Measurements from ENCODE around the gene TGM2. TPM values are rescaled to one million over a fixed set of nuclear protein-coding genes. Genes with fewer than 3 reads are reported as not detected.
A peak's percentile ranks its signal among the peaks of the same experiment; 100 is the strongest.

TGM2 gene
- 1 to 10 TPM in 1 of 2 donors, under 1 TPM in 1; 0.81 to 2.4 TPM for total RNA-seq

GRCh38 chr20:38165089-38165965 lies at the start of gene TGM2:
TSS of gene TGM2 (minus strand) at chr20:38165270. CDS start at chr20:38165198, 72 bp downstream.
- H3K4me1 Mint-ChIP-seq (ENCODE audit: low read depth in 2 of 2): peaks cover 18 to 25% of the 10 kb centered on the region in 2 donors
- peak within 1 kb of the TSS; percentile 68 for H3K4me3 Mint-ChIP-seq
- peaks cover 0 to 8% of the 10 kb centered on the region in 2 donors for H3K27me3 Mint-ChIP-seq
- no peaks in the 10 kb centered on the region for H3K36me3 Mint-ChIP-seq
- H3K27ac Mint-ChIP-seq: peak within 1 kb of the TSS in 1 of 2 donors; percentile 66
- no peaks in the 10 kb centered on the region for H3K9me3 Mint-ChIP-seq
- DNase-seq (ENCODE audit: low spot score) (peak; percentile 85), ATAC-seq (peak; percentile 88 to 95)

GRCh38 chr20:38214256-38215193 lies 49.5 kb upstream of the TGM2 start:
- DNase-seq (ENCODE audit: low spot score) (no peak), ATAC-seq (no peak)
- Mint-ChIP-seq H3K27me3 (peaks cover 0 to 2% of the 10 kb centered on the region in 2 donors), H3K4me3 (no peak overlapping the region), H3K36me3 (no peaks in the 10 kb centered on the region), H3K27ac (no peak overlapping the region), H3K9me3 (no peaks in the 10 kb centered on the region), H3K4me1 (ENCODE audit: low read depth in 2 of 2) (no peaks in the 10 kb centered on the region)

- no peak for DNase-seq (ENCODE audit: low spot score)
Measured at GRCh38 chr20:38213607-38213940, 48.5 kb upstream of the TGM2 start.

GRCh38 chr20:38212806-38213606 lies 47.9 kb upstream of the TGM2 start:
- H3K9me3 Mint-ChIP-seq: no peaks in the 10 kb centered on the region
- DNase-seq (ENCODE audit: low spot score) (no peak), ATAC-seq (peak in 1 of 2 donors; percentile 51)
- no peak overlapping the region for H3K4me3 Mint-ChIP-seq
- H3K36me3 Mint-ChIP-seq: no peaks in the 10 kb centered on the region
- peaks cover 0 to 8% of the 10 kb centered on the region in 2 donors for H3K27me3 Mint-ChIP-seq
- no peaks in the 10 kb centered on the region for H3K4me1 Mint-ChIP-seq (ENCODE audit: low read depth in 2 of 2)
- H3K27ac Mint-ChIP-seq: no peak overlapping the region

More at GRCh38 chr20:38213607-38213940, 48.5 kb upstream of the TGM2 start:
- Mint-ChIP-seq H3K4me3 (no peak overlapping the region), H3K27me3 (peaks cover 0 to 4% of the 10 kb centered on the region in 2 donors), H3K9me3 (no peaks in the 10 kb centered on the region), H3K36me3 (no peaks in the 10 kb centered on the region), H3K4me1 (ENCODE audit: low read depth in 2 of 2) (no peaks in the 10 kb centered on the region), H3K27ac (no peak overlapping the region)
- no peak for ATAC-seq

- H3K4me3 Mint-ChIP-seq: no peak overlapping the region
- H3K27ac Mint-ChIP-seq: no peak overlapping the region
- no peaks in the 10 kb centered on the region for H3K4me1 Mint-ChIP-seq (ENCODE audit: low read depth in 2 of 2)
- ATAC-seq (no peak), DNase-seq (ENCODE audit: low spot score) (no peak)
- H3K9me3 Mint-ChIP-seq: no peaks in the 10 kb centered on the region
- H3K27me3 Mint-ChIP-seq: peaks cover 0 to 16% of the 10 kb centered on the region in 2 donors
- no peaks in the 10 kb centered on the region for H3K36me3 Mint-ChIP-seq
Measured at GRCh38 chr20:38211200-38212097, 46.4 kb upstream of the TGM2 start.

- Mint-ChIP-seq H3K4me1 (ENCODE audit: low read depth in 2 of 2) (no peaks in the 10 kb centered on the region), H3K27ac (no peak overlapping the region), H3K4me3 (no peak overlapping the region), H3K27me3 (peaks cover 0 to 17% of the 10 kb centered on the region in 2 donors), H3K9me3 (no peaks in the 10 kb centered on the region), H3K36me3 (no peaks in the 10 kb centered on the region)
- DNase-seq (ENCODE audit: low spot score) (peak; percentile 6), ATAC-seq (no peak)
Measured at GRCh38 chr20:38210741-38211140, 45.7 kb upstream of the TGM2 start.

GRCh38 chr20:38209736-38210405 lies 44.8 kb upstream of the TGM2 start:
- H3K9me3 Mint-ChIP-seq: no peaks in the 10 kb centered on the region
- no peak overlapping the region for H3K27ac Mint-ChIP-seq
- DNase-seq (ENCODE audit: low spot score) (peak; percentile 8), ATAC-seq (no peak)
- no peaks in the 10 kb centered on the region for H3K4me1 Mint-ChIP-seq (ENCODE audit: low read depth in 2 of 2)
- no peaks in the 10 kb centered on the region for H3K36me3 Mint-ChIP-seq
- H3K4me3 Mint-ChIP-seq: no peak overlapping the region
- peaks cover 7 to 17% of the 10 kb centered on the region in 2 donors for H3K27me3 Mint-ChIP-seq

GRCh38 chr20:38209054-38209675 lies 44.1 kb upstream of the TGM2 start:
- Mint-ChIP-seq H3K9me3 (no peaks in the 10 kb centered on the region), H3K36me3 (no peaks in the 10 kb centered on the region), H3K4me3 (no peak overlapping the region), H3K27me3 (peaks cover 12 to 18% of the 10 kb centered on the region in 2 donors), H3K27ac (no peak overlapping the region), H3K4me1 (ENCODE audit: low read depth in 2 of 2) (no peaks in the 10 kb centered on the region)
- ATAC-seq: no peak
- peak; percentile 37 for DNase-seq (ENCODE audit: low spot score)

GRCh38 chr20:38208523-38208922 lies 43.5 kb upstream of the TGM2 start:
- H3K27ac Mint-ChIP-seq: no peak overlapping the region
- no peaks in the 10 kb centered on the region for H3K36me3 Mint-ChIP-seq
- H3K4me3 Mint-ChIP-seq: no peak overlapping the region
- ATAC-seq (no peak), DNase-seq (ENCODE audit: low spot score) (peak; percentile 23)
- H3K27me3 Mint-ChIP-seq: peaks cover 12 to 18% of the 10 kb centered on the region in 2 donors
- no peaks in the 10 kb centered on the region for H3K9me3 Mint-ChIP-seq
- no peaks in the 10 kb centered on the region for H3K4me1 Mint-ChIP-seq (ENCODE audit: low read depth in 2 of 2)

- no peak overlapping the region for H3K27ac Mint-ChIP-seq
- no peaks in the 10 kb centered on the region for H3K9me3 Mint-ChIP-seq
- DNase-seq (ENCODE audit: low spot score) (no peak), ATAC-seq (no peak)
- H3K4me3 Mint-ChIP-seq: no peak overlapping the region
- no peaks in the 10 kb centered on the region for H3K4me1 Mint-ChIP-seq (ENCODE audit: low read depth in 2 of 2)
- no peaks in the 10 kb centered on the region for H3K36me3 Mint-ChIP-seq
- peaks cover 12 to 18% of the 10 kb centered on the region in 2 donors for H3K27me3 Mint-ChIP-seq
Measured at GRCh38 chr20:38208088-38208487, 43.0 kb upstream of the TGM2 start.

- Mint-ChIP-seq H3K4me1 (ENCODE audit: low read depth in 2 of 2) (no peaks in the 10 kb centered on the region), H3K4me3 (no peak overlapping the region), H3K27me3 (peaks cover 12 to 18% of the 10 kb centered on the region in 2 donors), H3K27ac (no peak overlapping the region), H3K36me3 (no peaks in the 10 kb centered on the region), H3K9me3 (no peaks in the 10 kb centered on the region)
- ATAC-seq (no peak), DNase-seq (ENCODE audit: low spot score) (no peak)
Measured at GRCh38 chr20:38207621-38208020, 42.6 kb upstream of the TGM2 start.

- DNase-seq (ENCODE audit: low spot score): peak; percentile 12
- H3K36me3 Mint-ChIP-seq: no peaks in the 10 kb centered on the region
- peaks cover 18 to 21% of the 10 kb centered on the region in 2 donors for H3K27me3 Mint-ChIP-seq
- no peaks in the 10 kb centered on the region for H3K4me1 Mint-ChIP-seq (ENCODE audit: low read depth in 2 of 2)
- ATAC-seq: no peak
- no peak overlapping the region for H3K4me3 Mint-ChIP-seq
- no peak overlapping the region for H3K27ac Mint-ChIP-seq
- no peaks in the 10 kb centered on the region for H3K9me3 Mint-ChIP-seq
Measured at GRCh38 chr20:38205001-38205400, 39.9 kb upstream of the TGM2 start.

Data from natural killer cell treated with Interleukin-12 subunit alpha and Interleukin-12 subunit beta and Interleukin-15 and Interleukin-18, amount 100 ng/mL, for 72 hours (primary cell).